Brain microvascular endothelial cell (primary cell): ENCODE results near the gene MIER2.
A peak's percentile ranks its signal among the peaks of the same experiment; 100 is the strongest.
"Not testable (repeated sequence)": the region's sequence is repeated elsewhere in the genome, so short reads cannot be mapped to it uniquely, and the experiment has no call there.

ENCODE experiments used
- DNase-seq: peaks from one replicate; pipeline ENCODE4 v3.0.0-alpha.2; 2020
- H3K27ac ChIP-seq: fragments of 250-450 bp; sonication (Bioruptor Pico); 2 replicates; pipeline ENCODE4 v1.5.1; 2020; ENCODE audit warnings: mild to moderate bottlenecking, moderate library complexity
- H3K27me3 ChIP-seq: fragments of 250-450 bp; sonication (Bioruptor Pico); replicated peaks from 2 replicates; pipeline ENCODE4 v1.5.1; 2020; ENCODE audit warnings: mild to moderate bottlenecking
- H3K36me3 ChIP-seq: fragments of 250-450 bp; sonication (Bioruptor Pico); replicated peaks from 2 replicates; pipeline ENCODE4 v1.5.1; 2020; ENCODE audit warnings: mild to moderate bottlenecking
- H3K4me3 ChIP-seq: 2 replicates; pipeline ENCODE4 v1.5.1; 2011; ENCODE audit warnings: low read depth, mild to moderate bottlenecking, control low read depth, low read length, moderate library complexity
- in situ Hi-C: cut with HindIII; loops from 2 replicates; pipeline ENCODE4 v1.10.0; 2017; ENCODE audit warnings: low sequenced_read_pairs, low pct_ligation_motif_present
- TF ChIP-seq, protein P1 (sequence below): IDR thresholded peaks from 2 replicates; pipeline ENCODE4 v1.5.1; 2011; ENCODE audit warnings: low read depth, mild to moderate bottlenecking, moderate library complexity, low read length, control low read depth, inconsistent platforms; ENCODE audit errors: missing control alignments

Gene MIER2, protein sequence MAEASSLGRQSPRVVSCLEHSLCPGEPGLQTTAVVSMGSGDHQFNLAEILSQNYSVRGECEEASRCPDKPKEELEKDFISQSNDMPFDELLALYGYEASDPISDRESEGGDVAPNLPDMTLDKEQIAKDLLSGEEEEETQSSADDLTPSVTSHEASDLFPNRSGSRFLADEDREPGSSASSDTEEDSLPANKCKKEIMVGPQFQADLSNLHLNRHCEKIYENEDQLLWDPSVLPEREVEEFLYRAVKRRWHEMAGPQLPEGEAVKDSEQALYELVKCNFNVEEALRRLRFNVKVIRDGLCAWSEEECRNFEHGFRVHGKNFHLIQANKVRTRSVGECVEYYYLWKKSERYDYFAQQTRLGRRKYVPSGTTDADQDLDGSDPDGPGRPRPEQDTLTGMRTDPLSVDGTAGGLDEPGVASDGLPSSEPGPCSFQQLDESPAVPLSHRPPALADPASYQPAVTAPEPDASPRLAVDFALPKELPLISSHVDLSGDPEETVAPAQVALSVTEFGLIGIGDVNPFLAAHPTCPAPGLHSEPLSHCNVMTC

DNA sequence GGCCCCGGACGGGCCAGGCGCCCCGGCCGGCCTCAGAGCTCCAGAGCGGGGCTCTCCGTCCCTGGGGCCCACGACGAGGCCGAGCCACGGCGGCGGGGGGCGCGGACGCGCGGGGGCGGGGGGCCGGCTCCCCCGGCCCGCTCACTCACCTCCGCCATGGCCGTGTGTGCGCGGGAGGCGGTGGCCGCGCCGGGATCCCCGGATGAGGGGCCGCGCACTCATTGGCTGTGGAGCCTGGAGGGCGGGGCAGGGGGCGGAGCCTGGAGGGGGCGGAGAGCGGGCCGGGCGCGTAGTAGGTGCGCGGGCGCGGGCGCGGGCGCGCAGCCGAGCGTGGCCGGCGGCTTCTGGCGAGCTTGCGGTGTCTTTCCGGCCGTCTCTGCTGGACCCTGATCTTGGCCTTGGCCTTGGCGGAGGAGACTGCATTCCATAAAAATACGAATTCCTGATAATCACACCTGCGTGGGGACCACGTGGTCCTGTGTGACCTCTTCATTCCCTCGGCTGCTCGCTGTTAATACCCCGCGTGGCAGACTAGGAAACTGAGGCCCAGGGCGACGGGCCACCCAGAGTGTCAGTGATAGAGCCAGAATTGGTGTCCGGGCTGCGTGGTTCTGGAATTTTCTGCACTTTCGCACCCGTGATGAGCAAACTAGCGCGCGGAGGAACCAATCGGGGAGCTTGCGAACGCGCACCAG is at the start of gene MIER2:
Gene MIER2 (minus strand): TSS at position 172 of the 695 bp plus-strand sequence. CDS start 14 bp downstream, at position 158.
- in situ Hi-C loops = no loop called here
- peak within 1 kb of the TSS; percentile 85 for H3K27ac ChIP-seq
- H3K36me3 ChIP-seq = peaks cover 6% of the 10 kb centered on the region
- TF ChIP-seq, protein P1, sequence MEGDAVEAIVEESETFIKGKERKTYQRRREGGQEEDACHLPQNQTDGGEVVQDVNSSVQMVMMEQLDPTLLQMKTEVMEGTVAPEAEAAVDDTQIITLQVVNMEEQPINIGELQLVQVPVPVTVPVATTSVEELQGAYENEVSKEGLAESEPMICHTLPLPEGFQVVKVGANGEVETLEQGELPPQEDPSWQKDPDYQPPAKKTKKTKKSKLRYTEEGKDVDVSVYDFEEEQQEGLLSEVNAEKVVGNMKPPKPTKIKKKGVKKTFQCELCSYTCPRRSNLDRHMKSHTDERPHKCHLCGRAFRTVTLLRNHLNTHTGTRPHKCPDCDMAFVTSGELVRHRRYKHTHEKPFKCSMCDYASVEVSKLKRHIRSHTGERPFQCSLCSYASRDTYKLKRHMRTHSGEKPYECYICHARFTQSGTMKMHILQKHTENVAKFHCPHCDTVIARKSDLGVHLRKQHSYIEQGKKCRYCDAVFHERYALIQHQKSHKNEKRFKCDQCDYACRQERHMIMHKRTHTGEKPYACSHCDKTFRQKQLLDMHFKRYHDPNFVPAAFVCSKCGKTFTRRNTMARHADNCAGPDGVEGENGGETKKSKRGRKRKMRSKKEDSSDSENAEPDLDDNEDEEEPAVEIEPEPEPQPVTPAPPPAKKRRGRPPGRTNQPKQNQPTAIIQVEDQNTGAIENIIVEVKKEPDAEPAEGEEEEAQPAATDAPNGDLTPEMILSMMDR = no peak
- no peaks in the 10 kb centered on the region for H3K27me3 ChIP-seq
- DNase-seq = peak; percentile 71
- peak within 1 kb of the TSS; percentile 58 for H3K4me3 ChIP-seq

DNA sequence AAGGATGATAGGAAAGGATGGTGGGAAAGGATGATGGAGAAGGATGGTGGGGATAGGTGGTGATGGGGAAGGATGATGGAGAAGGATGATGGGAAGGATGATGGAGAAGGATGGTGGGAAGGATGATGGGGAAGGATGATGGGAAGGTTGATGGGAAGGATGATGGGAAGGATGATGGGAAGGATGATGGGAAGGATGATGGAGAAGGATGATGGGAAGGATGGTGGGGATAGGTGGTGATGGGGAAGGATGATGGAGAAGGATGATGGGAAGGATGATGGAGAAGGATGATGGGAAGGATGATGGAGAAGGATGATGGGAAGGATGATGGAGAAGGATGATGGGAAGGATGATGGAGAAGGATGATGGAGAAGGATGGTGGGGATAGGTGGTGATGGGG is 49.0 kb upstream of the MIER2 start:
- H3K27ac ChIP-seq, in situ Hi-C loops, H3K4me3 ChIP-seq, DNase-seq, H3K36me3 ChIP-seq, H3K27me3 ChIP-seq: not testable (repeated sequence)

DNA sequence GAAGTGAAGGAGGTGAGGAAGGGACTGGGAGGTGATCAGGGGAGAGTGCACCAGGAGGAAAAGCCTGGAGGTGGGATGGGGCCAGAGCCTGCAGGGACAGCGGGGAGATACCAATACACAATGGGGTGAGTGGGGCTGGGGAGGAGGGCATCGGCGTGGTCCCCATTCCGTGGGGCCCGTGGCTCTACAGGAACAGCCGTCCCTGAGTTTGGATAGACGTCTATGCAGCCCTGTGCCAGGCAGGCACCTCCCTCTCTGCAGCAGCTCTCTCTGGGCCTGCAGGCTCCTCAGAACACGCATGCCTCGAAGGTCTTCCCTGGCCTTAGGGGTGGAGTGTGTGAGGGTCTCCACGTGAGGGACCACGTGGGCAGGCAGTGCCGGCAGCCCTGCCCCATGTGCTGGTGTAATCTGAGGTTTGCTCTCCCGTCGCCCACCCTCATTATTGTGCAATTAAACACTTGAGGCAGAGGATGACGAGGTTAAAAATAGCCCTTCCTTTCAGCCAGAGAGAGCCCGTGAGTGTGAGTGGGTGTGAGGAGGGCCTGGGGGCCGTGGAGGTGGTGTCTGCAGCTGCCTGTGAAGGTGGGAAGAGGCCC is 47.9 kb upstream of the MIER2 start:
- no peak overlapping the region for H3K27ac ChIP-seq
- no peaks in the 10 kb centered on the region for H3K27me3 ChIP-seq
- in situ Hi-C loops = no loop called here
- TF ChIP-seq, protein P1 = no peak
- no peak overlapping the region for H3K4me3 ChIP-seq
- no peak for DNase-seq
- no peaks in the 10 kb centered on the region for H3K36me3 ChIP-seq

DNA sequence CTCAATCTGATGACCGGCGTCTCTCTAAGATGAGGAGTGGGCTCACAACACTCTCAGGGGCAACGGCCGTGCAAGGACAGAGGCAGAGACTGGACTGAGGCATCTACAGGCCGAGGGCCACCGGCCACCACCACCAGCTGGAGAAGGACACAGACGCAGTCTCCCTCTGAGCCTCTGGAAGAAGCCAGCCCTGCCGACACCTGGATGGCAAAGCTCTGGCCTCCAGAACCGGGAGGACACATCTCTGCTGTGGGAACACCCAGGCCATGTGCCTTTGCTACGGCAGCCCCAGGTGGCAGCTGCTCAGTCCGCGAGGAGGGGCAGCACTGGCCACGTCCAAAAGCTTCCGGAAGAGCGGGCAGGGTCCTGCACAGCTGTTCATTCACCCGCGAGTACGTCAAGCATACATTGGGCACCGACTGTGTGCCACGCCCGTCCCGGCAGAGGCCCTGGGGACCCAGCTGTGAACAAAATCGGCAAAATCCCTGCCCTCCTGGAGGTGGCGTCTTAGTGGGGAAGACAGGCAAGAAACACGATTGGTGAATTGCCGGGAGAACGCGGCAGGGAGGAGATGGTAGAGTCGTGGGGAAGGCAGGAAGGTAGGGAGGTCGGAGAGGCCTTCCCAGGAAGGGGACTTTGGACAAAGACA is 47.3 kb upstream of the MIER2 start:
- H3K27ac ChIP-seq = no peak overlapping the region
- no peaks in the 10 kb centered on the region for H3K36me3 ChIP-seq
- DNase-seq = no peak

DNA sequence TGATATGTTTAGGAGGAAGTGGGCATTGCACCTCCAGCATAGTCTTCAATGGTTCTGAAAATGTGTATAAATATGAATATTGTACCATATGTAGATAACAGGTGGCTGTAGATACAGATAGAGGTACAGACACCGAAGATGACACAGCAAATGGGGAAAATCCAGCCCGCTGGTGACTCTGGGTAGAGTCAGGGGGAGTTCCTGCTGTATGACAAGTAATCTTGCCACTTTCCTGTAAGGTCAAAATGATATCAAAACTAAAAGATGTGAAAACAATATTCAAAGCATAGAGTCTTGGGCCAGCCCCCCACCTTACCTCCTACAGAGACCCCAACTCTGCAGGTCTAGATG is 46.6 kb upstream of the MIER2 start:
- no peaks in the 10 kb centered on the region for H3K27me3 ChIP-seq
- in situ Hi-C loops = no loop called here
- H3K36me3 ChIP-seq = no peaks in the 10 kb centered on the region
- H3K4me3 ChIP-seq = no peak overlapping the region
- no peak for DNase-seq
- TF ChIP-seq, protein P1 = no peak
- no peak overlapping the region for H3K27ac ChIP-seq

More for the DNA sequence above, 47.3 kb upstream of the MIER2 start:
- TF ChIP-seq, protein P1 = no peak
- in situ Hi-C loops = no loop called here
- Histone ChIP-seq H3K27me3 (no peaks in the 10 kb centered on the region), H3K4me3 (no peak overlapping the region)
